ENCODE results near the gene CPEB4. TPM values are rescaled to one million over a fixed set of nuclear protein-coding genes. Genes with fewer than 3 reads are reported as not detected.

CPEB4 gene
- total and polyA plus RNA-seq, 9 of the 15 experiments (the other 6 are each of a cell fraction or from before 2014, with no cell fraction given) = 7.4 to 21.3 (median 12.4) TPM

DNA sequence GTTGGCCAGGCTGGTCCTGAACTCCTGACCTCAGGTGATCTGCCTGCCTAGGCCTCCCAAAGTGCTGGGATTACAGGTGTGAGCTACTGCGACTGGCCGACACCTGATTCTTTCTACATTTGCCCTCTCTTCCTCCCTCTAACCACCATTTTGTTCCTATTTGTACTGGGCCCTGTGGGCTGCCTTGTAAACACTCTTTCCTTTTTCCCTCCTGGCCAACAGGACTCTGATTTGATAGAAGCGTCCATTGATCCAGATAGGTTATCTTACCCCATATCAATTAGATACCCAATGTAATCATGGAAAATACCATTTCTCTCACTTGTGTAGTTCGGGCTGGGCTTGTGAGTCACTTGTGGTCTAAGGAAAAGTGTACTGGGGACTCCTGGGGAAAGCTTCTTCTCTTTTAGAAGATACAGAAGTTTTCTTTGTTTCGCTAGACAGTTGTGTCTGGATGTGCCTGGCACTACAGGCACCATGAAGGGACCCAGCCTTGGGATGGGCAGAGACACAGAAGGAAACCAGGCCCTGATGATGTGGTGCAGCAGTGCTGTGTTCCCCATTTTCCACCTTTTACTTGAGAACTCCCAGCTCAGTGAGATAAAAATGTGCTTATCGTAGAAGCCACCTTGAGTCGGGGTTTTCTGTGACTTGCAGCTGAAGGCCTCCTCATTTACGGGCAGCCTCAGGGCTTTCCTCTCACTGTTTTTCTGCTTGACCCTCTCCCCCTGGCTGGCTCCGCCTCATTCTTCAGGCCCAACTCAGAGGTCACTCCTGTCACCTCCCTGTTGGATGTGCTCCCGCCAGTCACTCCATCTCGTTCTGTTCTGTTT lies 32.8 kb upstream of the CPEB4 start (continued):
- TF ChIP-seq, protein P1, sequence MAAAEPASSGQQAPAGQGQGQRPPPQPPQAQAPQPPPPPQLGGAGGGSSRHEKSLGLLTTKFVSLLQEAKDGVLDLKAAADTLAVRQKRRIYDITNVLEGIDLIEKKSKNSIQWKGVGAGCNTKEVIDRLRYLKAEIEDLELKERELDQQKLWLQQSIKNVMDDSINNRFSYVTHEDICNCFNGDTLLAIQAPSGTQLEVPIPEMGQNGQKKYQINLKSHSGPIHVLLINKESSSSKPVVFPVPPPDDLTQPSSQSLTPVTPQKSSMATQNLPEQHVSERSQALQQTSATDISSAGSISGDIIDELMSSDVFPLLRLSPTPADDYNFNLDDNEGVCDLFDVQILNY (CRISPR knock-in tag; IDR thresholded peaks at IDR 0.05) = no peak
- TF ChIP-seq EP400 (IDR thresholded peaks at IDR 0.05) (peak; percentile 48; the same call in 1 of the 2 replicates), EGR1 (conservative IDR thresholded peaks at IDR 0.05) (no peak), SNIP1 (IDR thresholded peaks at IDR 0.05; ENCODE audit: low read depth) (no peak), CAMTA2 (CRISPR knock-in tag; conservative IDR thresholded peaks at IDR 0.05) (no peak), CC2D1A (IDR thresholded peaks at IDR 0.05) (peak; percentile 76; the same call in 1 of the 2 replicates), PHF20 (IDR thresholded peaks at IDR 0.05; ENCODE audit: partially characterized antibody) (no peak), NFYB (IDR thresholded peaks at IDR 0.05; ENCODE audit: extremely low read depth, insufficient read length) (no peak), NCOA4 (IDR thresholded peaks at IDR 0.05; ENCODE audit: partially characterized antibody) (no peak), TBL1XR1 (IDR thresholded peaks at IDR 0.05; ENCODE audit: low read length in 2 of 2) (peak; percentile 71 to 87; a peak in 2 of 4 replicates), NFIX (CRISPR knock-in tag; IDR thresholded peaks at IDR 0.05; ENCODE audit: low read depth) (no peak), ESRRA (IDR thresholded peaks at IDR 0.05; ENCODE audit: borderline replicate concordance, low read depth) (peak; percentile 88), KLF1 (tag; IDR thresholded peaks at IDR 0.05) (no peak), ZNF584 (CRISPR knock-in tag; IDR thresholded peaks at IDR 0.05; ENCODE audit: low read depth) (0 out of 2 replicates have a peak, but pooled peaks have one; percentile 31), SP1 (CRISPR knock-in tag; IDR thresholded peaks at IDR 0.05) (no peak), CBFB (CRISPR knock-in tag; IDR thresholded peaks at IDR 0.05) (no peak), ZNF384 (IDR thresholded peaks at IDR 0.05; ENCODE audit: low read depth, low read length) (0 out of 2 replicates have a peak, but pooled peaks have one; percentile 34), HSF4 (CRISPR knock-in tag; IDR thresholded peaks at IDR 0.05; ENCODE audit: borderline replicate concordance) (no peak; the same call in 1 of the 2 replicates), GABPB1 (CRISPR knock-in tag; IDR thresholded peaks at IDR 0.05) (no peak), RCOR1 (IDR thresholded peaks at IDR 0.05; ENCODE audit: borderline replicate concordance in 1 of 2, low read depth in 2 of 2, low read length in 2 of 2) (peak; percentile 47 to 87; a peak in 3 of 4 replicates)
- TF ChIP-seq, protein P2, sequence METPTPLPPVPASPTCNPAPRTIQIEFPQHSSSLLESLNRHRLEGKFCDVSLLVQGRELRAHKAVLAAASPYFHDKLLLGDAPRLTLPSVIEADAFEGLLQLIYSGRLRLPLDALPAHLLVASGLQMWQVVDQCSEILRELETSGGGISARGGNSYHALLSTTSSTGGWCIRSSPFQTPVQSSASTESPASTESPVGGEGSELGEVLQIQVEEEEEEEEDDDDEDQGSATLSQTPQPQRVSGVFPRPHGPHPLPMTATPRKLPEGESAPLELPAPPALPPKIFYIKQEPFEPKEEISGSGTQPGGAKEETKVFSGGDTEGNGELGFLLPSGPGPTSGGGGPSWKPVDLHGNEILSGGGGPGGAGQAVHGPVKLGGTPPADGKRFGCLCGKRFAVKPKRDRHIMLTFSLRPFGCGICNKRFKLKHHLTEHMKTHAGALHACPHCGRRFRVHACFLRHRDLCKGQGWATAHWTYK (CRISPR knock-in tag; IDR thresholded peaks at IDR 0.05) = 0 out of 2 replicates have a peak, but pooled peaks have one; percentile 55
- TF ChIP-seq, protein P3, sequence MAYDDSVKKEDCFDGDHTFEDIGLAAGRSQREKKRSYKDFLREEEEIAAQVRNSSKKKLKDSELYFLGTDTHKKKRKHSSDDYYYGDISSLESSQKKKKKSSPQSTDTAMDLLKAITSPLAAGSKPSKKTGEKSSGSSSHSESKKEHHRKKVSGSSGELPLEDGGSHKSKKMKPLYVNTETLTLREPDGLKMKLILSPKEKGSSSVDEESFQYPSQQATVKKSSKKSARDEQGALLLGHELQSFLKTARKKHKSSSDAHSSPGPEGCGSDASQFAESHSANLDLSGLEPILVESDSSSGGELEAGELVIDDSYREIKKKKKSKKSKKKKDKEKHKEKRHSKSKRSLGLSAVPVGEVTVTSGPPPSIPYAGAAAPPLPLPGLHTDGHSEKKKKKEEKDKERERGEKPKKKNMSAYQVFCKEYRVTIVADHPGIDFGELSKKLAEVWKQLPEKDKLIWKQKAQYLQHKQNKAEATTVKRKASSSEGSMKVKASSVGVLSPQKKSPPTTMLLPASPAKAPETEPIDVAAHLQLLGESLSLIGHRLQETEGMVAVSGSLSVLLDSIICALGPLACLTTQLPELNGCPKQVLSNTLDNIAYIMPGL (CRISPR knock-in tag; IDR thresholded peaks at IDR 0.05) = no peak
- TF ChIP-seq, protein P4, sequence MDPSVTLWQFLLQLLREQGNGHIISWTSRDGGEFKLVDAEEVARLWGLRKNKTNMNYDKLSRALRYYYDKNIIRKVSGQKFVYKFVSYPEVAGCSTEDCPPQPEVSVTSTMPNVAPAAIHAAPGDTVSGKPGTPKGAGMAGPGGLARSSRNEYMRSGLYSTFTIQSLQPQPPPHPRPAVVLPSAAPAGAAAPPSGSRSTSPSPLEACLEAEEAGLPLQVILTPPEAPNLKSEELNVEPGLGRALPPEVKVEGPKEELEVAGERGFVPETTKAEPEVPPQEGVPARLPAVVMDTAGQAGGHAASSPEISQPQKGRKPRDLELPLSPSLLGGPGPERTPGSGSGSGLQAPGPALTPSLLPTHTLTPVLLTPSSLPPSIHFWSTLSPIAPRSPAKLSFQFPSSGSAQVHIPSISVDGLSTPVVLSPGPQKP (CRISPR knock-in tag; IDR thresholded peaks at IDR 0.05) = no peak
- TF ChIP-seq, protein P5, sequence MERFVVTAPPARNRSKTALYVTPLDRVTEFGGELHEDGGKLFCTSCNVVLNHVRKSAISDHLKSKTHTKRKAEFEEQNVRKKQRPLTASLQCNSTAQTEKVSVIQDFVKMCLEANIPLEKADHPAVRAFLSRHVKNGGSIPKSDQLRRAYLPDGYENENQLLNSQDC (CRISPR knock-in tag; IDR thresholded peaks at IDR 0.05) = no peak
